Inferior parietal cortex (tissue), 1 donor: ENCODE data around the gene SRRM4.
"Not testable (repeated sequence)": the region's sequence is repeated elsewhere in the genome, so short reads cannot be mapped to it uniquely, and the experiment has no call there.

ENCODE experiments used
- DNase-seq: peaks from one replicate; pipeline ENCODE4 v3.0.0-alpha.2; 2016; ENCODE audit errors: extremely low spot score

SRRM4 gene

GRCh38 chr12:118981285-118982211 lies at the start of gene SRRM4:
SRRM4 (plus strand) TSS chr12:118981541; CDS start chr12:118981883, 342 bp downstream.
- no peak for DNase-seq

- DNase-seq: no peak
Observed at GRCh38 chr12:118946256-118946655, 35.1 kb upstream of the SRRM4 start.

- DNase-seq: no peak
Observed at GRCh38 chr12:118958520-118958919, 22.8 kb upstream of the SRRM4 start.

- DNase-seq: no peak
Observed at GRCh38 chr12:118959348-118959747, 22.0 kb upstream of the SRRM4 start.

- DNase-seq: peak; percentile 13
Observed at GRCh38 chr12:118959985-118960560, 21.3 kb upstream of the SRRM4 start.

GRCh38 chr12:118960865-118961264 lies 20.5 kb upstream of the SRRM4 start:
- no peak for DNase-seq

- no peak for DNase-seq
Observed at GRCh38 chr12:118964988-118965387, 16.4 kb upstream of the SRRM4 start.

GRCh38 chr12:118970856-118971255 lies 10.5 kb upstream of the SRRM4 start:
- DNase-seq: no peak

- no peak for DNase-seq
Observed at GRCh38 chr12:118972982-118973381, 8.4 kb upstream of the SRRM4 start.

- peak; percentile 85 for DNase-seq
Observed at GRCh38 chr12:118979763-118980406, 1.5 kb upstream of the SRRM4 start.

GRCh38 chr12:118980407-118981014 lies 830 bp upstream of the SRRM4 start:
- no peak for DNase-seq

GRCh38 chr12:118982302-118982701 lies 961 bp downstream of the SRRM4 start:
- no peak for DNase-seq

GRCh38 chr12:118982984-118983761 lies 1.8 kb downstream of the SRRM4 start:
- DNase-seq: no peak

GRCh38 chr12:118984161-118984943 lies 3.0 kb downstream of the SRRM4 start:
- no peak for DNase-seq

GRCh38 chr12:118986050-118986449 lies 4.7 kb downstream of the SRRM4 start:
- no peak for DNase-seq

- no peak for DNase-seq
Observed at GRCh38 chr12:118999107-118999506, 17.8 kb downstream of the SRRM4 start.

GRCh38 chr12:119005085-119005484 lies 23.7 kb downstream of the SRRM4 start:
- DNase-seq: no peak

- DNase-seq: no peak
Observed at GRCh38 chr12:119005913-119006312, 24.6 kb downstream of the SRRM4 start.

GRCh38 chr12:119006746-119007145 lies 25.4 kb downstream of the SRRM4 start:
- no peak for DNase-seq

- DNase-seq: not testable (repeated sequence)
Observed at GRCh38 chr12:119008273-119008672, 26.9 kb downstream of the SRRM4 start.
